HepG2 (cell line): ENCODE data around the gene TMEM127. TPM values are rescaled to one million over a fixed set of nuclear protein-coding genes. Genes with fewer than 3 reads are reported as not detected.
A peak's percentile ranks its signal among the peaks of the same experiment; 100 is the strongest.

Source experiments
- ATAC-seq: fragments of 200-7000 bp; cut with Tn5 transposase; 3 replicates; pipeline ENCODE4 v1.9.1; 2020; ENCODE audit warnings: mild to moderate bottlenecking, moderate library complexity
- BruUV-seq: library from RNA; stranded (reverse); fragments of 400-500 nt; replicated peaks from 2 replicates; lab custom pipeline; 2021; lab: Mats Ljungman, UMichigan
- CTCF ChIA-PET: fragments of 300-600 bp; formaldehyde crosslinking; extraction: SDS; loops from one replicate; lab custom pipeline; 2021; ENCODE audit warnings: low total read pairs, inconsistent platforms, low intra/inter-chr PET ratio; lab: Yijun Ruan, JAX
- POLR2A ChIA-PET: fragments of 350-600 bp; sonication (Branson Sonifier 250); formaldehyde crosslinking; loops from one replicate; lab custom pipeline; 2020; ENCODE audit warnings: antibody characterized with exemption, inconsistent platforms; lab: Yijun Ruan, JAX
- DNase-seq: peaks from one replicate; pipeline ENCODE4 v3.0.0-alpha.2; 2015; ENCODE audit warnings: low spot score
- FAIRE-seq: peaks from 3 replicates; lab custom pipeline; 2011; peaks lifted over from hg19 to GRCh38; lab: Jason Lieb, UNC
- H2AFZ ChIP-seq: one replicate; pipeline ENCODE4 v1.6.1; 2011; ENCODE audit warnings: low read length, inconsistent platforms
- H3K27ac ChIP-seq: fragments of 300-600 bp; 3 replicates; pipeline ENCODE4 v1.8.0; 2011; ENCODE audit warnings: mixed run types, mild to moderate bottlenecking, mixed read lengths, low read length, inconsistent platforms; ENCODE audit not compliant: insufficient read depth; ENCODE audit errors: extremely low read length
- H3K27me3 ChIP-seq, 2 experiments: fragments of 200-600 bp in 1 of 2; 2 replicates in 1 of 2; 3 replicates in 1 of 2; pipeline versions ENCODE4 v1.6.0 to v1.8.0; 2011; ENCODE audit warnings: low read length in 2 of 2, mild to moderate bottlenecking in 2 of 2, moderate library complexity in 2 of 2, inconsistent platforms in 1 of 2; ENCODE audit not compliant: insufficient read depth in 2 of 2, control insufficient read depth in 1 of 2
- H3K36me3 ChIP-seq, 2 experiments: fragments of 200-600 bp in 1 of 2; replicated peaks in 1 of 2; 2 replicates in 1 of 2; 3 replicates in 1 of 2; pipeline versions ENCODE4 v1.5.1 to v1.8.0; 2011; ENCODE audit warnings: low read length in 2 of 2, inconsistent platforms in 1 of 2; ENCODE audit not compliant: insufficient read depth in 2 of 2, control insufficient read depth in 1 of 2
- H3K4me1 ChIP-seq: 2 replicates; pipeline ENCODE4 v1.5.1; 2012; ENCODE audit warnings: low read length, inconsistent platforms; ENCODE audit not compliant: insufficient read depth
- H3K4me2 ChIP-seq: 2 replicates; pipeline ENCODE4 v1.6.0; 2011; ENCODE audit warnings: low read depth, low read length, inconsistent platforms
- H3K4me3 ChIP-seq, 3 experiments: fragments of 200-600 bp in 1 of 3; sonication (generic), shearing (Covaris generic) in 1 of 3; replicated peaks in 1 of 3; 2 replicates each; pipeline ENCODE4 v1.5.1; 2011 to 2016; ENCODE audit warnings: low read length in 3 of 3, inconsistent platforms in 2 of 3, low read depth in 2 of 3, mild to moderate bottlenecking in 2 of 3, control low read depth in 1 of 3, mixed read lengths in 1 of 3; ENCODE audit not compliant: insufficient read depth in 1 of 3
- H3K79me2 ChIP-seq: one replicate; pipeline ENCODE4 v1.6.1; 2011; ENCODE audit warnings: low read length, inconsistent platforms; ENCODE audit not compliant: insufficient read depth
- H3K9ac ChIP-seq: 2 replicates; pipeline ENCODE4 v1.6.0; 2011; ENCODE audit warnings: mild to moderate bottlenecking, low read depth, low read length, inconsistent platforms; ENCODE audit not compliant: insufficient read depth
- H3K9me3 ChIP-seq: 2 replicates; pipeline ENCODE4 v1.5.1; 2012; ENCODE audit warnings: mild to moderate bottlenecking, low read length
- H4K20me1 ChIP-seq: 2 replicates; pipeline ENCODE4 v1.6.0; 2011; ENCODE audit warnings: inconsistent platforms, mild to moderate bottlenecking, low read length, moderate library complexity; ENCODE audit not compliant: insufficient read depth
- KDM2A ChIP-seq: sonication (generic); formaldehyde crosslinking; IDR thresholded peaks from 2 replicates; pipeline ENCODE4 v1.4.0; 2020; ENCODE audit warnings: low read depth, missing genetic modification reagents, borderline replicate concordance
- POLR2A ChIP-seq, 2 experiments: IDR thresholded peaks; 2 replicates each; pipeline ENCODE4 v1.6.1; 2011; ENCODE audit warnings: low read depth in 2 of 2, low read length in 2 of 2, mild to moderate bottlenecking in 1 of 2, moderate library complexity in 1 of 2; ENCODE audit not compliant: insufficient read depth in 1 of 2
- POLR2G ChIP-seq: fragments of 200-400 bp; formaldehyde crosslinking; IDR thresholded peaks from 2 replicates; pipeline ENCODE4 v1.6.1; 2018; ENCODE audit warnings: mild to moderate bottlenecking, low read depth, low read length, moderate library complexity
- PRDM10 ChIP-seq: sonication (generic); formaldehyde crosslinking; IDR thresholded peaks from 2 replicates; pipeline ENCODE4 v1.4.0; 2020; ENCODE audit warnings: low read depth, missing genetic modification reagents
- RBM22 ChIP-seq: fragments of 200-400 bp; formaldehyde crosslinking; optimal IDR thresholded peaks from 2 replicates; pipeline ENCODE3; 2017; ENCODE audit warnings: mild to moderate bottlenecking, low read length, moderate library complexity
- SSRP1 ChIP-seq: IDR thresholded peaks from 2 replicates; pipeline ENCODE4 v1.6.1; 2016; ENCODE audit warnings: control low read depth
- ZNF605 ChIP-seq: sonication (generic); formaldehyde crosslinking; IDR thresholded peaks from 2 replicates; pipeline ENCODE4 v1.8.0; 2022; ENCODE audit warnings: mild to moderate bottlenecking, missing genetic modification reagents
- WGBS: methylation state at CpG from one replicate; pipeline ENCODE4 v1.1.6; 2017; ENCODE audit warnings: low lambda C conversion rate; 5-methylcytosine and 5-hydroxymethylcytosine counted together
- in situ Hi-C: cut with HindIII; loops from 2 replicates; pipeline ENCODE4 v1.10.0; 2017; ENCODE audit warnings: low pct_unique_long_range_greater_than_20kb; ENCODE audit not compliant: extremely low pct_ligation_motif_present
- intact Hi-C: fragments of 100-400 bp; cut with micrococcal nuclease; formaldehyde crosslinking; loops from one replicate; pipeline ENCODE4 v1.10.0; 2022; ENCODE audit not compliant: unreplicated experiment
- polyA plus RNA-seq, 8 experiments: library from polyadenylated mRNA; depleted of rRNA in 3 of 8; stranded (reverse) in 7 of 8; unstranded in 1 of 8; fragments of >200 nt; fragmentation: Illumina TruSeq in 4 of 8; extraction: Trizol in 4 of 8; gene quantifications; 2 replicates each; pipeline versions ENCODE4 v1.2.1 to v1.2.3, GENCODE V29; 2011 to 2016; ENCODE audit warnings: low read depth in 4 of 8, missing spikeins in 1 of 8, mixed read lengths in 1 of 8; ENCODE audit not compliant: insufficient read depth in 1 of 8
- total RNA-seq, 5 experiments: library from RNA; depleted of rRNA; stranded (reverse); fragments of >200 nt; fragmentation: Illumina TruSeq; extraction: Trizol; gene quantifications; 2 replicates each; pipeline ENCODE4 v1.2.3, GENCODE V29; 2016; ENCODE audit warnings: low read depth in 1 of 5

The TMEM127 gene
- total and polyA plus RNA-seq, 2 of the 13 experiments (the other 11 are each of a cell fraction or from before 2014, with no cell fraction given) = 21.5 to 33.9 TPM

- TF ChIP-seq POLR2G = peak; percentile 41
- TF ChIP-seq POLR2A (IDR thresholded peaks at IDR 0.05; ENCODE audit: insufficient read depth in 1 of 2, low read depth in 2 of 2, low read length in 2 of 2) = peak in 1 of 2 experiments; percentile 44; a peak in 1 of 4 replicates
- TF ChIP-seq SSRP1 = 0 out of 2 replicates have a peak, but pooled peaks have one; percentile 32
- peak; percentile 74 for TF ChIP-seq RBM22
- TF ChIP-seq ZNF605 (CRISPR knock-in tag) = no peak
- 0 out of 2 replicates have a peak, but pooled peaks have one; percentile 21 for TF ChIP-seq KDM2A (CRISPR knock-in tag)
- no peak for TF ChIP-seq PRDM10 (CRISPR knock-in tag)
- in situ Hi-C loops (no loop called here), intact Hi-C loops (no loop called here)
- 93% methylated on average over 7 of the region's 7 CpGs for WGBS
- Histone ChIP-seq H3K79me2 (no peaks in the 10 kb centered on the region), H3K27me3 (no peaks in the 10 kb centered on the region), H4K20me1 (no peaks in the 10 kb centered on the region), H3K4me1 (peaks cover 22% of the 10 kb centered on the region), H3K27ac (peak overlapping the region; percentile 34), H3K9ac (no peak overlapping the region), H3K4me2 (no peak overlapping the region), H2AFZ (no peak overlapping the region), H3K4me3 (no peak overlapping the region), H3K9me3 (no peaks in the 10 kb centered on the region), H3K36me3 (peaks cover 41 to 62% of the 10 kb centered on the region in 2 experiments)
- CTCF ChIA-PET = no interaction called here
- TSS peak; percentile 30 for BruUV-seq
- ATAC-seq (peak; percentile 25), FAIRE-seq (no peak), DNase-seq (no peak)
- POLR2A ChIA-PET = interaction anchor here (0.9 to 3.0 kb wide), 8 partner anchors 8 to 320 kb away, joined by 3 to 15 read pairs (median 6); partner anchors contain the start of genes CIAO1 and TMEM127
Measured at GRCh38 chr2:96274355-96275056, 8.7 kb upstream of the TMEM127 start.
